Mammary epithelial cell (primary cell): ENCODE data around the gene ICA1.

Source experiments
- EZH2 ChIP-seq: IDR thresholded peaks from 2 replicates; pipeline ENCODE4 v1.6.1; 2012; ENCODE audit warnings: low read length, inconsistent platforms, borderline replicate concordance
- TF ChIP-seq, protein P1 (sequence below), 2 donors: IDR thresholded peaks in 1 of 2; conservative IDR thresholded peaks in 1 of 2; 2 replicates each; pipeline ENCODE4 v1.5.1; 2011 to 2012; ENCODE audit warnings: inconsistent platforms in 2 of 2, low read length in 2 of 2, mild to moderate bottlenecking in 2 of 2, control low read depth in 1 of 2, low read depth in 1 of 2; ENCODE audit not compliant: insufficient read depth in 1 of 2; ENCODE audit errors: extremely low read depth in 1 of 2

DNA sequence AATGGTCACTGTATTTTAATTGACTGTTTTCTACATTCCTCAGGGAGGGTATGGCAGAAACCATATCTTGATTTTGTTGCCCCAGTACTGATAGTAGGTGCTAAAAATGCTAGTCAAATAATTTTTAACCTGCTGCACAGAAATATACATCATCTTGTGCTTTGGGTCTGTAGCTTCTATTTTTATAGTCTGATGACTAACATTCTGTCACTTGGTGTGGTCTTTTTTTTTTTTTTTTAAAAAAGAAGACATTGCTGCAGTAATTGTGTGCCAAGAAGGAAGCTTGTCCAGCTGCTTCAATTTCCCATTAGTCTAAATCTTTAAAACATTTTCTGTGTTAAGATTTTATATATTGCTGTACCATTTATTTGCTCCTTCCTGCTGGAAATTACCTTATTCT, 83.6 kb downstream of the ICA1 start:
- TF ChIP-seq, protein P1, sequence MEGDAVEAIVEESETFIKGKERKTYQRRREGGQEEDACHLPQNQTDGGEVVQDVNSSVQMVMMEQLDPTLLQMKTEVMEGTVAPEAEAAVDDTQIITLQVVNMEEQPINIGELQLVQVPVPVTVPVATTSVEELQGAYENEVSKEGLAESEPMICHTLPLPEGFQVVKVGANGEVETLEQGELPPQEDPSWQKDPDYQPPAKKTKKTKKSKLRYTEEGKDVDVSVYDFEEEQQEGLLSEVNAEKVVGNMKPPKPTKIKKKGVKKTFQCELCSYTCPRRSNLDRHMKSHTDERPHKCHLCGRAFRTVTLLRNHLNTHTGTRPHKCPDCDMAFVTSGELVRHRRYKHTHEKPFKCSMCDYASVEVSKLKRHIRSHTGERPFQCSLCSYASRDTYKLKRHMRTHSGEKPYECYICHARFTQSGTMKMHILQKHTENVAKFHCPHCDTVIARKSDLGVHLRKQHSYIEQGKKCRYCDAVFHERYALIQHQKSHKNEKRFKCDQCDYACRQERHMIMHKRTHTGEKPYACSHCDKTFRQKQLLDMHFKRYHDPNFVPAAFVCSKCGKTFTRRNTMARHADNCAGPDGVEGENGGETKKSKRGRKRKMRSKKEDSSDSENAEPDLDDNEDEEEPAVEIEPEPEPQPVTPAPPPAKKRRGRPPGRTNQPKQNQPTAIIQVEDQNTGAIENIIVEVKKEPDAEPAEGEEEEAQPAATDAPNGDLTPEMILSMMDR (conservative IDR thresholded peaks at IDR 0.05 in 1 of 2, IDR thresholded peaks at IDR 0.05 in 1 of 2; ENCODE audit: extremely low read depth in 1 of 2, insufficient read depth in 1 of 2, low read depth in 1 of 2, low read length in 2 of 2), result no peak
- TF ChIP-seq EZH2, result no peak
